ENCODE measurements around the gene ERBB2. TPM values are rescaled to one million over a fixed set of nuclear protein-coding genes. Genes with fewer than 3 reads are reported as not detected.

The ERBB2 gene
- total RNA-seq, 4 donors from 2014 or later, result 175 to 439 (median 234) TPM

DNA sequence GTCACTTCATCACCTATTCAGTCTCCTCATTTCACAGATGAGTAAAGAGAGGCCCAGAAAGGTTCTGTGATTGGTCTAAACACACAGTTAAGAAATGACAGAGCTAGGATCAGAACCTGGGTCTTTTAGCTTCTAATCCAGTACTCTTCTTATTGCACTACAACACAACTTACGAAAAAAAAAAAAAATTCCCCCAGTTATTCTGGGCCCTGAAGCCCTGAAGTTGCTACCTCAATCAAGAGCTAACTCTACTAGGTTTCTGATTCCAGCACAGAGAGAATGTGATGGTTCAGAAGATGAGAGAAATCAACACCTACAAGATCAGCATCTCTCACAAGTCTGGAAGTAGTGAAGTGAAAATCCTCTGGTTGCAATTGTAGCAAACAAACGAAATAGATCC is 75.2 kb downstream of the ERBB2 start:
- peak overlapping the region; percentile 46 to 75 (median 62) for H3K27ac ChIP-seq
- H3K9me3 ChIP-seq, result no peaks in the 10 kb centered on the region
- no peaks in the 10 kb centered on the region for H3K4me1 ChIP-seq
- no peak for DNase-seq
- H3K36me3 ChIP-seq, result no peaks in the 10 kb centered on the region
- intact Hi-C loops (cut with DNase I; ENCODE audit: low total_unique reads), result no loop called here
- 74 to 77% methylated on average over 2 of the region's 2 CpGs for WGBS, 2 donors (ENCODE audit: low coverage in 1 of 2)
- H3K27me3 ChIP-seq, result peaks cover 4% of the 10 kb centered on the region
- TF ChIP-seq EP300 (IDR thresholded peaks at IDR 0.05; ENCODE audit: low read depth), result no peak
- TF ChIP-seq, protein P1, sequence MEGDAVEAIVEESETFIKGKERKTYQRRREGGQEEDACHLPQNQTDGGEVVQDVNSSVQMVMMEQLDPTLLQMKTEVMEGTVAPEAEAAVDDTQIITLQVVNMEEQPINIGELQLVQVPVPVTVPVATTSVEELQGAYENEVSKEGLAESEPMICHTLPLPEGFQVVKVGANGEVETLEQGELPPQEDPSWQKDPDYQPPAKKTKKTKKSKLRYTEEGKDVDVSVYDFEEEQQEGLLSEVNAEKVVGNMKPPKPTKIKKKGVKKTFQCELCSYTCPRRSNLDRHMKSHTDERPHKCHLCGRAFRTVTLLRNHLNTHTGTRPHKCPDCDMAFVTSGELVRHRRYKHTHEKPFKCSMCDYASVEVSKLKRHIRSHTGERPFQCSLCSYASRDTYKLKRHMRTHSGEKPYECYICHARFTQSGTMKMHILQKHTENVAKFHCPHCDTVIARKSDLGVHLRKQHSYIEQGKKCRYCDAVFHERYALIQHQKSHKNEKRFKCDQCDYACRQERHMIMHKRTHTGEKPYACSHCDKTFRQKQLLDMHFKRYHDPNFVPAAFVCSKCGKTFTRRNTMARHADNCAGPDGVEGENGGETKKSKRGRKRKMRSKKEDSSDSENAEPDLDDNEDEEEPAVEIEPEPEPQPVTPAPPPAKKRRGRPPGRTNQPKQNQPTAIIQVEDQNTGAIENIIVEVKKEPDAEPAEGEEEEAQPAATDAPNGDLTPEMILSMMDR (IDR thresholded peaks at IDR 0.05), result no peak
- TF ChIP-seq POLR2A (IDR thresholded peaks at IDR 0.05), result no peak
- no peak for TF ChIP-seq POLR2AphosphoS5 (IDR thresholded peaks at IDR 0.05)
- no peak overlapping the region for H3K4me3 ChIP-seq
- in situ Hi-C loops (cut with MboI; ENCODE audit: low pct_ligation_motif_present in 1 of 4, low pct_unique_long_range_greater_than_20kb in 1 of 4, low sequenced_read_pairs in 3 of 4), result no loop called here

DNA sequence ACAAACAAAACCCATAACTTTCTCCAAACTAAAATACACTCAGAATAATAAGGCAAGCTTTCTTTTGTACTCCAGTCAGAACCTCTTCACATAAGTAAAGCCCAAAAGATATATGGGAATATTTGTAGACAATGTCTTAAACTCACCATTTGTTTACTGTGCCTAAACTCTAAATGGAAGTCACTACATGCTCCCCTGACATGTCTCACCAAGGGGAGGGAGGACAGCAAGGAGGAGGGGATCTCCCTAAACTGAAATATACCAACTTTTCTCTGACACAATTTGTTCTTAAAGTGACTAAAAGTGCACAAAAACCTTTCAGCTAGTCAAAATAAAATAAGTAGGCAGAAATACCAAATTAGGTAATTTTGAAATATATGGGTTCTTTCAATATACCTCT is 76.4 kb downstream of the ERBB2 start:
- no peaks in the 10 kb centered on the region for H3K9me3 ChIP-seq
- no peaks in the 10 kb centered on the region for H3K4me1 ChIP-seq
- in situ Hi-C loops (cut with MboI; ENCODE audit: low pct_ligation_motif_present in 1 of 4, low pct_unique_long_range_greater_than_20kb in 1 of 4, low sequenced_read_pairs in 3 of 4) (no loop called here), intact Hi-C loops (cut with DNase I; ENCODE audit: low total_unique reads) (no loop called here)
- no peaks in the 10 kb centered on the region for H3K36me3 ChIP-seq
- H3K27ac ChIP-seq, result peak overlapping the region; percentile 33 to 75 (median 60)
- no peak for TF ChIP-seq EP300 (IDR thresholded peaks at IDR 0.05; ENCODE audit: low read depth)
- TF ChIP-seq POLR2A (IDR thresholded peaks at IDR 0.05), result no peak
- no peak for TF ChIP-seq POLR2AphosphoS5 (IDR thresholded peaks at IDR 0.05)
- TF ChIP-seq, protein P1 (IDR thresholded peaks at IDR 0.05), result no peak
- H3K27me3 ChIP-seq, result peaks cover 4% of the 10 kb centered on the region
- H3K4me3 ChIP-seq, result peak overlapping the region in 1 of 4 donors; percentile 14
- DNase-seq, result no peak

DNA sequence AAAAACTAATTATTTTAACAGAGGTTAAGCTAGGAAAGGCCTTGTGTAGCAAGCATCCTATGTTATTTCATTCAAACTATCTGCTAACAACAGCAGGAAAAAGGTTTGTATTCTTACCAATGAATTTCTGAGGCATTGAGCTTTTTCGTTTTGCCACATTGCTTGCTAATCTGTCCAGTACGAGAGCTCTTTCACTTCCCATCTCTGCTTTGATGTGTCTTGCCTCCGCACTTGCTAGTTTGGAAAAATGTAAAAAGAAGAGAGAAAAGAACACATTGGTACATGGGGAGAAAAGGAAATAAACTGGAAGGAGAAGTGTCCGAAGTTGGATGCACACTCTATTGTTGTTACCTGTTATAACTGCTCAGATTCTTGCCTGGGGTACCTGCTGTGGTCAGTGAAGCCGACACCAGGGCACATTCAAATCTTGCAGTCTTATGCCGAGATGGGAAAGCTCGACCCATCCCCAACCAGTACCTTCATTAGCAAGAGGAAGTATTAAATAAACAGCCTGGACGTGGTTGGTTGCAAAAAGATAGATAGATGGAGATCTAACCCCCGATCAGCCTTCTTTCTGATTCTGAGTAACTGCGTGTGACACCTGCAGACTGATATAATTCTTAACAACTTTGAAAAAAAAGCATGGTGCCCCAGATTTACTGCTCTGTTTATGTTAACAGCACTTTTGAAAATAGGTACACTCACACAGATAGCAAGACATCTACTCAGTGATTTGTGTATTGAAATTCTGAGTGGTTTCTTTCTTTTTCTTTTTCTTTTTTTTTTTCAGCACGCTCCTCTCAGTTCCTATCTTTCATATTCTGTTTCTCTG is 77.9 kb downstream of the ERBB2 start:
- Histone ChIP-seq H3K27me3 (peaks cover 4% of the 10 kb centered on the region), H3K36me3 (no peaks in the 10 kb centered on the region), H3K4me1 (no peaks in the 10 kb centered on the region), H3K27ac (peak overlapping the region; percentile 23 to 75 (median 45)), H3K4me3 (peak overlapping the region in 2 of 4 donors; percentile 2 to 14), H3K9me3 (no peaks in the 10 kb centered on the region)
- WGBS, 2 donors (ENCODE audit: low coverage in 1 of 2), result 51 to 53% methylated on average over 10 to 11 of the region's 11 CpGs
- intact Hi-C loops (cut with DNase I; ENCODE audit: low total_unique reads), result no loop called here
- no peak for DNase-seq
- TF ChIP-seq POLR2A (IDR thresholded peaks at IDR 0.05), result no peak
- TF ChIP-seq POLR2AphosphoS5 (IDR thresholded peaks at IDR 0.05), result no peak
- TF ChIP-seq, protein P1 (IDR thresholded peaks at IDR 0.05), result no peak
- no peak for TF ChIP-seq EP300 (IDR thresholded peaks at IDR 0.05; ENCODE audit: low read depth)
- in situ Hi-C loops (cut with MboI; ENCODE audit: low pct_ligation_motif_present in 1 of 4, low pct_unique_long_range_greater_than_20kb in 1 of 4, low sequenced_read_pairs in 3 of 4), result no loop called here

Small RNA genes lying within 50 kb of the gene (small RNA-seq; reads per million reads assigned to genes)
- gene MIR4728, result 0 to 0.70 (median 0.12) reads per million in 4 donors

Other genes starting within 250 kb of the ERBB2 start
- gene MED1, start 248.8 kb upstream of the ERBB2 start, total RNA-seq, result 10 to 100 TPM in 3 of 4 donors, 1 to 10 TPM in 1; 4.8 to 20.9 (median 18.7) TPM
- 10 to 100 TPM; 31.4 to 66.5 (median 49.4) TPM for gene CDK12, start 238.6 kb upstream of the ERBB2 start, total RNA-seq
- not detected for gene NEUROD2, start 92.1 kb upstream of the ERBB2 start, total RNA-seq
- gene PPP1R1B, start 73.1 kb upstream of the ERBB2 start, total RNA-seq, result 100 to 1,000 TPM; 125 to 509 (median 223) TPM
- 100 to 1,000 TPM in 1 of 4 donors, 10 to 100 TPM in 3; 63.5 to 193 (median 73.2) TPM for gene STARD3, start 62.9 kb upstream of the ERBB2 start, total RNA-seq
- 1 to 10 TPM in 1 of 4 donors, under 1 TPM in 1, not detected in 2; 0.64 to 1.9 TPM for gene TCAP, start 34.7 kb upstream of the ERBB2 start, total RNA-seq
- gene PNMT, start 31.6 kb upstream of the ERBB2 start, total RNA-seq, result 10 to 100 TPM in 1 of 4 donors, 1 to 10 TPM in 2, under 1 TPM in 1; 0.80 to 48.3 (median 1.3) TPM
- gene PGAP3, start 12.0 kb upstream of the ERBB2 start, total RNA-seq, result 10 to 100 TPM; 19.9 to 82.6 (median 46.2) TPM
- 100 to 1,000 TPM in 3 of 4 donors, 10 to 100 TPM in 1; 99.3 to 215 (median 109) TPM for gene MIEN1, start 30.5 kb downstream of the ERBB2 start, total RNA-seq
- 10 to 100 TPM; 25.9 to 44.5 (median 32.3) TPM for gene GRB7, start 37.9 kb downstream of the ERBB2 start, total RNA-seq
- gene IKZF3, start 164.2 kb downstream of the ERBB2 start, total RNA-seq, result 10 to 100 TPM in 1 of 4 donors, 1 to 10 TPM in 3; 2.2 to 13.5 (median 3.0) TPM
- under 1 TPM in 1 of 4 donors, not detected in 3; 0.27 TPM for gene ZPBP2, start 168.1 kb downstream of the ERBB2 start, total RNA-seq
- 100 to 1,000 TPM; 109 to 142 (median 116) TPM for gene GSDMB, start 218.6 kb downstream of the ERBB2 start, total RNA-seq
- 10 to 100 TPM; 47.4 to 78.9 (median 56.7) TPM for gene ORMDL3, start 227.5 kb downstream of the ERBB2 start, total RNA-seq
- gene LRRC3C, start 227.7 kb downstream of the ERBB2 start, total RNA-seq, result not detected

All from transverse colon (tissue), 4 donors.